ENCODE results near the gene DUSP28. TPM values are rescaled to one million over a fixed set of nuclear protein-coding genes. Genes with fewer than 3 reads are reported as not detected.
A peak's percentile ranks its signal among the peaks of the same experiment; 100 is the strongest.

The DUSP28 gene
- total and polyA plus RNA-seq, 2 of the 13 experiments (the other 11 are each of a cell fraction or from before 2014, with no cell fraction given) = 5.2 to 8.6 TPM

GRCh38 chr2:240566203-240567136, 6.3 kb downstream of the DUSP28 start (continued):
- TF ChIP-seq, protein P1, sequence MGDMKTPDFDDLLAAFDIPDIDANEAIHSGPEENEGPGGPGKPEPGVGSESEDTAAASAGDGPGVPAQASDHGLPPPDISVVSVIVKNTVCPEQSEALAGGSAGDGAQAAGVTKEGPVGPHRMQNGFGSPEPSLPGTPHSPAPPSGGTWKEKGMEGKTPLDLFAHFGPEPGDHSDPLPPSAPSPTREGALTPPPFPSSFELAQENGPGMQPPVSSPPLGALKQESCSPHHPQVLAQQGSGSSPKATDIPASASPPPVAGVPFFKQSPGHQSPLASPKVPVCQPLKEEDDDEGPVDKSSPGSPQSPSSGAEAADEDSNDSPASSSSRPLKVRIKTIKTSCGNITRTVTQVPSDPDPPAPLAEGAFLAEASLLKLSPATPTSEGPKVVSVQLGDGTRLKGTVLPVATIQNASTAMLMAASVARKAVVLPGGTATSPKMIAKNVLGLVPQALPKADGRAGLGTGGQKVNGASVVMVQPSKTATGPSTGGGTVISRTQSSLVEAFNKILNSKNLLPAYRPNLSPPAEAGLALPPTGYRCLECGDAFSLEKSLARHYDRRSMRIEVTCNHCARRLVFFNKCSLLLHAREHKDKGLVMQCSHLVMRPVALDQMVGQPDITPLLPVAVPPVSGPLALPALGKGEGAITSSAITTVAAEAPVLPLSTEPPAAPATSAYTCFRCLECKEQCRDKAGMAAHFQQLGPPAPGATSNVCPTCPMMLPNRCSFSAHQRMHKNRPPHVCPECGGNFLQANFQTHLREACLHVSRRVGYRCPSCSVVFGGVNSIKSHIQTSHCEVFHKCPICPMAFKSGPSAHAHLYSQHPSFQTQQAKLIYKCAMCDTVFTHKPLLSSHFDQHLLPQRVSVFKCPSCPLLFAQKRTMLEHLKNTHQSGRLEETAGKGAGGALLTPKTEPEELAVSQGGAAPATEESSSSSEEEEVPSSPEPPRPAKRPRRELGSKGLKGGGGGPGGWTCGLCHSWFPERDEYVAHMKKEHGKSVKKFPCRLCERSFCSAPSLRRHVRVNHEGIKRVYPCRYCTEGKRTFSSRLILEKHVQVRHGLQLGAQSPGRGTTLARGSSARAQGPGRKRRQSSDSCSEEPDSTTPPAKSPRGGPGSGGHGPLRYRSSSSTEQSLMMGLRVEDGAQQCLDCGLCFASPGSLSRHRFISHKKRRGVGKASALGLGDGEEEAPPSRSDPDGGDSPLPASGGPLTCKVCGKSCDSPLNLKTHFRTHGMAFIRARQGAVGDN (CRISPR knock-in tag; IDR thresholded peaks at IDR 0.05) = peak; percentile 34
- TF ChIP-seq ZFP62 (CRISPR knock-in tag; IDR thresholded peaks at IDR 0.05) = no peak
- TF ChIP-seq ZSCAN31 (CRISPR knock-in tag; IDR thresholded peaks at IDR 0.05; ENCODE audit: low read depth) = peak; percentile 47; the same call in 1 of the 2 replicates
- no peak for TF ChIP-seq CEBPG (CRISPR knock-in tag; IDR thresholded peaks at IDR 0.05)
- TF ChIP-seq ZFAT (CRISPR knock-in tag; conservative IDR thresholded peaks at IDR 0.05) = no peak
- TF ChIP-seq, protein P2, sequence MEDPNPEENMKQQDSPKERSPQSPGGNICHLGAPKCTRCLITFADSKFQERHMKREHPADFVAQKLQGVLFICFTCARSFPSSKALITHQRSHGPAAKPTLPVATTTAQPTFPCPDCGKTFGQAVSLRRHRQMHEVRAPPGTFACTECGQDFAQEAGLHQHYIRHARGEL (CRISPR knock-in tag; IDR thresholded peaks at IDR 0.05) = no peak
- no peak for TF ChIP-seq CHCHD3 (CRISPR knock-in tag; IDR thresholded peaks at IDR 0.05)
- TF ChIP-seq ZNF460 (CRISPR knock-in tag; IDR thresholded peaks at IDR 0.05; ENCODE audit: borderline replicate concordance) = no peak
- peak; percentile 64 for TF ChIP-seq GMEB1 (CRISPR knock-in tag; IDR thresholded peaks at IDR 0.05; ENCODE audit: borderline replicate concordance)
- peak; percentile 11 for TF ChIP-seq MXD3 (CRISPR knock-in tag; IDR thresholded peaks at IDR 0.05)
- no peak for TF ChIP-seq MNT (IDR thresholded peaks at IDR 0.05)
- TF ChIP-seq ARID2 (CRISPR knock-in tag; IDR thresholded peaks at IDR 0.05; ENCODE audit: borderline replicate concordance) = no peak; the same call in 1 of the 2 replicates
- TF ChIP-seq, protein P3, sequence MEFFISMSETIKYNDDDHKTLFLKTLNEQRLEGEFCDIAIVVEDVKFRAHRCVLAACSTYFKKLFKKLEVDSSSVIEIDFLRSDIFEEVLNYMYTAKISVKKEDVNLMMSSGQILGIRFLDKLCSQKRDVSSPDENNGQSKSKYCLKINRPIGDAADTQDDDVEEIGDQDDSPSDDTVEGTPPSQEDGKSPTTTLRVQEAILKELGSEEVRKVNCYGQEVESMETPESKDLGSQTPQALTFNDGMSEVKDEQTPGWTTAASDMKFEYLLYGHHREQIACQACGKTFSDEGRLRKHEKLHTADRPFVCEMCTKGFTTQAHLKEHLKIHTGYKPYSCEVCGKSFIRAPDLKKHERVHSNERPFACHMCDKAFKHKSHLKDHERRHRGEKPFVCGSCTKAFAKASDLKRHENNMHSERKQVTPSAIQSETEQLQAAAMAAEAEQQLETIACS (CRISPR knock-in tag; IDR thresholded peaks at IDR 0.05) = peak; percentile 27; the same call in 1 of the 2 replicates
- TF ChIP-seq, protein P4, sequence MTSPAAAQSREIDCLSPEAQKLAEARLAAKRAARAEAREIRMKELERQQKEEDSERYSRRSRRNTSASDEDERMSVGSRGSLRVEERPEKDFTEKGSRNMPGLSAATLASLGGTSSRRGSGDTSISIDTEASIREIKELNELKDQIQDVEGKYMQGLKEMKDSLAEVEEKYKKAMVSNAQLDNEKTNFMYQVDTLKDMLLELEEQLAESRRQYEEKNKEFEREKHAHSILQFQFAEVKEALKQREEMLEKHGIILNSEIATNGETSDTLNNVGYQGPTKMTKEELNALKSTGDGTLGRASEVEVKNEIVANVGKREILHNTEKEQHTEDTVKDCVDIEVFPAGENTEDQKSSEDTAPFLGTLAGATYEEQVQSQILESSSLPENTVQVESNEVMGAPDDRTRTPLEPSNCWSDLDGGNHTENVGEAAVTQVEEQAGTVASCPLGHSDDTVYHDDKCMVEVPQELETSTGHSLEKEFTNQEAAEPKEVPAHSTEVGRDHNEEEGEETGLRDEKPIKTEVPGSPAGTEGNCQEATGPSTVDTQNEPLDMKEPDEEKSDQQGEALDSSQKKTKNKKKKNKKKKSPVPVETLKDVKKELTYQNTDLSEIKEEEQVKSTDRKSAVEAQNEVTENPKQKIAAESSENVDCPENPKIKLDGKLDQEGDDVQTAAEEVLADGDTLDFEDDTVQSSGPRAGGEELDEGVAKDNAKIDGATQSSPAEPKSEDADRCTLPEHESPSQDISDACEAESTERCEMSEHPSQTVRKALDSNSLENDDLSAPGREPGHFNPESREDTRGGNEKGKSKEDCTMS (CRISPR knock-in tag; conservative IDR thresholded peaks at IDR 0.05) = no peak
